HepG2 (cell line): ENCODE results near the gene SMIM36. TPM values are rescaled to one million over a fixed set of nuclear protein-coding genes. Genes with fewer than 3 reads are reported as not detected.

Experiments used
- ETV6 ChIP-seq: sonication (generic); formaldehyde crosslinking; conservative IDR thresholded peaks from 2 replicates; pipeline ENCODE4 v1.4.0; 2020; ENCODE audit warnings: missing genetic modification reagents
- EZH2 ChIP-seq: conservative IDR thresholded peaks from 2 replicates; pipeline ENCODE4 v1.6.1; 2012; ENCODE audit warnings: mild to moderate bottlenecking, low read depth, low read length, moderate library complexity
- FOXA3 ChIP-seq: IDR thresholded peaks from 2 replicates; pipeline ENCODE4 v1.6.1; 2016; ENCODE audit warnings: missing genetic modification reagents, missing compliant biosample characterization
- GPN1 ChIP-seq: sonication (generic); formaldehyde crosslinking; IDR thresholded peaks from 2 replicates; pipeline ENCODE4 v1.5.1; 2020; ENCODE audit warnings: missing genetic modification reagents, borderline replicate concordance
- MTA1 ChIP-seq: sonication (generic); formaldehyde crosslinking; IDR thresholded peaks from 2 replicates; pipeline ENCODE4 v1.4.0; 2020; ENCODE audit warnings: missing genetic modification reagents, mild to moderate bottlenecking, borderline replicate concordance
- NFATC3 ChIP-seq: sonication (generic); formaldehyde crosslinking; IDR thresholded peaks from 2 replicates; pipeline ENCODE4 v1.5.1; 2020; ENCODE audit warnings: mild to moderate bottlenecking, missing genetic modification reagents
- SKIL ChIP-seq: sonication (generic); formaldehyde crosslinking; IDR thresholded peaks from 2 replicates; pipeline ENCODE4 v1.8.0; 2022; ENCODE audit warnings: missing genetic modification reagents, mild to moderate bottlenecking, moderate library complexity, borderline replicate concordance
- SPEN ChIP-seq: sonication (generic); formaldehyde crosslinking; IDR thresholded peaks from 2 replicates; pipeline ENCODE4 v1.5.1; 2020; ENCODE audit warnings: low read depth, mild to moderate bottlenecking, missing genetic modification reagents
- TGIF2 ChIP-seq: IDR thresholded peaks from 2 replicates; pipeline ENCODE4 v1.6.1; 2016; ENCODE audit warnings: control low read depth, missing compliant biosample characterization
- ZFP37 ChIP-seq: sonication (generic); formaldehyde crosslinking; IDR thresholded peaks from 2 replicates; pipeline ENCODE4 v1.4.0; 2020; ENCODE audit warnings: missing genetic modification reagents, borderline replicate concordance
- ZFX ChIP-seq: sonication (generic); formaldehyde crosslinking; IDR thresholded peaks from 2 replicates; pipeline ENCODE4 v1.4.0; 2020; ENCODE audit warnings: mild to moderate bottlenecking, low read depth, missing genetic modification reagents, moderate library complexity
- ZNF160 ChIP-seq: sonication (generic); formaldehyde crosslinking; IDR thresholded peaks from 2 replicates; pipeline ENCODE4 v1.8.0; 2022; ENCODE audit warnings: mild to moderate bottlenecking, inconsistent platforms, missing genetic modification reagents
- ZNF558 ChIP-seq: sonication (generic); formaldehyde crosslinking; IDR thresholded peaks from 2 replicates; pipeline ENCODE4 v1.9.0; 2022; ENCODE audit warnings: mild to moderate bottlenecking, missing genetic modification reagents, borderline replicate concordance
- ZNF614 ChIP-seq: IDR thresholded peaks from 2 replicates; pipeline ENCODE4 v1.6.1; 2018; ENCODE audit warnings: missing biosample characterization, missing genetic modification reagents, inconsistent platforms, borderline replicate concordance
- ZNF768 ChIP-seq: sonication (generic); formaldehyde crosslinking; IDR thresholded peaks from 2 replicates; pipeline ENCODE4 v1.4.0; 2020; ENCODE audit warnings: missing genetic modification reagents
- polyA plus RNA-seq, 8 experiments: library from polyadenylated mRNA; depleted of rRNA in 3 of 8; stranded (reverse) in 7 of 8; unstranded in 1 of 8; fragments of >200 nt; fragmentation: Illumina TruSeq in 4 of 8; extraction: Trizol in 4 of 8; gene quantifications; 2 replicates each; pipeline versions ENCODE4 v1.2.1 to v1.2.3, GENCODE V29; 2011 to 2016; ENCODE audit warnings: low read depth in 4 of 8, missing spikeins in 1 of 8, mixed read lengths in 1 of 8; ENCODE audit not compliant: insufficient read depth in 1 of 8
- total RNA-seq, 5 experiments: library from RNA; depleted of rRNA; stranded (reverse); fragments of >200 nt; fragmentation: Illumina TruSeq; extraction: Trizol; gene quantifications; 2 replicates each; pipeline ENCODE4 v1.2.3, GENCODE V29; 2016; ENCODE audit warnings: low read depth in 1 of 5
- TF ChIP-seq, protein P1 (sequence below): sonication (generic); formaldehyde crosslinking; IDR thresholded peaks from 2 replicates; pipeline ENCODE4 v1.5.0; 2020; ENCODE audit warnings: mild to moderate bottlenecking, missing genetic modification reagents, borderline replicate concordance
- TF ChIP-seq, protein P2 (sequence below): sonication (generic); formaldehyde crosslinking; IDR thresholded peaks from 2 replicates; pipeline ENCODE4 v1.4.0; 2020; ENCODE audit warnings: mild to moderate bottlenecking, low read depth, missing genetic modification reagents
- TF ChIP-seq, protein P3 (sequence below): sonication (generic); formaldehyde crosslinking; IDR thresholded peaks from 2 replicates; pipeline ENCODE4 v1.4.0; 2020; ENCODE audit warnings: mild to moderate bottlenecking, missing genetic modification reagents

The SMIM36 gene
- total and polyA plus RNA-seq, 2 of the 13 experiments (the other 11 are each of a cell fraction or from before 2014, with no cell fraction given), result not detected

DNA sequence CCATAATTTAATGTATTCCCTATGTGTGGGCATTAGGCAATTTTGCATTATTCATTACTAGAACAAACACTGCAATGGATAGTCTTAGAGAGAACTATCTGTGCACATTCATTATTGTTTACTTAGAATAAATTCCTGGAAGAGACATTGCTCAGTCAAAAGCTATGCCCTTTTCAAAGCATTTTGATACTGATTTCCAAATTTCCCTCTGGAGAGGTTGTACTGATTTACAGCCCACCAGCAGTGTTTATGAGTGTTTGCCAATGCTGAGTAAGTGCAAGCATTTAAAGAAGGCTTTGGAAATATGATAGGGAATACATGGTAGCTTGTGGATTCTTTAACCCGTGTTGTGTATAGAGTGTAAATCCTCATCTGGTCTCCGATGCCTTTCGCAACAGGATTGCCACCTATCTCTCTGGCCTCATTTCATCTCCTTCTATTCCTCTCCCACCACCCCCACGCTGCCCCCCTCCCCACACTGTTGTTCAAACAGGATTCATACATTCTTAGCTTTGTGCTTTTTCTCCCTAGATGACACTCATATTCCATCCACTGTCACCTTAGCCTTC, 56.3 kb downstream of the SMIM36 start (continued):
- TF ChIP-seq, protein P1, sequence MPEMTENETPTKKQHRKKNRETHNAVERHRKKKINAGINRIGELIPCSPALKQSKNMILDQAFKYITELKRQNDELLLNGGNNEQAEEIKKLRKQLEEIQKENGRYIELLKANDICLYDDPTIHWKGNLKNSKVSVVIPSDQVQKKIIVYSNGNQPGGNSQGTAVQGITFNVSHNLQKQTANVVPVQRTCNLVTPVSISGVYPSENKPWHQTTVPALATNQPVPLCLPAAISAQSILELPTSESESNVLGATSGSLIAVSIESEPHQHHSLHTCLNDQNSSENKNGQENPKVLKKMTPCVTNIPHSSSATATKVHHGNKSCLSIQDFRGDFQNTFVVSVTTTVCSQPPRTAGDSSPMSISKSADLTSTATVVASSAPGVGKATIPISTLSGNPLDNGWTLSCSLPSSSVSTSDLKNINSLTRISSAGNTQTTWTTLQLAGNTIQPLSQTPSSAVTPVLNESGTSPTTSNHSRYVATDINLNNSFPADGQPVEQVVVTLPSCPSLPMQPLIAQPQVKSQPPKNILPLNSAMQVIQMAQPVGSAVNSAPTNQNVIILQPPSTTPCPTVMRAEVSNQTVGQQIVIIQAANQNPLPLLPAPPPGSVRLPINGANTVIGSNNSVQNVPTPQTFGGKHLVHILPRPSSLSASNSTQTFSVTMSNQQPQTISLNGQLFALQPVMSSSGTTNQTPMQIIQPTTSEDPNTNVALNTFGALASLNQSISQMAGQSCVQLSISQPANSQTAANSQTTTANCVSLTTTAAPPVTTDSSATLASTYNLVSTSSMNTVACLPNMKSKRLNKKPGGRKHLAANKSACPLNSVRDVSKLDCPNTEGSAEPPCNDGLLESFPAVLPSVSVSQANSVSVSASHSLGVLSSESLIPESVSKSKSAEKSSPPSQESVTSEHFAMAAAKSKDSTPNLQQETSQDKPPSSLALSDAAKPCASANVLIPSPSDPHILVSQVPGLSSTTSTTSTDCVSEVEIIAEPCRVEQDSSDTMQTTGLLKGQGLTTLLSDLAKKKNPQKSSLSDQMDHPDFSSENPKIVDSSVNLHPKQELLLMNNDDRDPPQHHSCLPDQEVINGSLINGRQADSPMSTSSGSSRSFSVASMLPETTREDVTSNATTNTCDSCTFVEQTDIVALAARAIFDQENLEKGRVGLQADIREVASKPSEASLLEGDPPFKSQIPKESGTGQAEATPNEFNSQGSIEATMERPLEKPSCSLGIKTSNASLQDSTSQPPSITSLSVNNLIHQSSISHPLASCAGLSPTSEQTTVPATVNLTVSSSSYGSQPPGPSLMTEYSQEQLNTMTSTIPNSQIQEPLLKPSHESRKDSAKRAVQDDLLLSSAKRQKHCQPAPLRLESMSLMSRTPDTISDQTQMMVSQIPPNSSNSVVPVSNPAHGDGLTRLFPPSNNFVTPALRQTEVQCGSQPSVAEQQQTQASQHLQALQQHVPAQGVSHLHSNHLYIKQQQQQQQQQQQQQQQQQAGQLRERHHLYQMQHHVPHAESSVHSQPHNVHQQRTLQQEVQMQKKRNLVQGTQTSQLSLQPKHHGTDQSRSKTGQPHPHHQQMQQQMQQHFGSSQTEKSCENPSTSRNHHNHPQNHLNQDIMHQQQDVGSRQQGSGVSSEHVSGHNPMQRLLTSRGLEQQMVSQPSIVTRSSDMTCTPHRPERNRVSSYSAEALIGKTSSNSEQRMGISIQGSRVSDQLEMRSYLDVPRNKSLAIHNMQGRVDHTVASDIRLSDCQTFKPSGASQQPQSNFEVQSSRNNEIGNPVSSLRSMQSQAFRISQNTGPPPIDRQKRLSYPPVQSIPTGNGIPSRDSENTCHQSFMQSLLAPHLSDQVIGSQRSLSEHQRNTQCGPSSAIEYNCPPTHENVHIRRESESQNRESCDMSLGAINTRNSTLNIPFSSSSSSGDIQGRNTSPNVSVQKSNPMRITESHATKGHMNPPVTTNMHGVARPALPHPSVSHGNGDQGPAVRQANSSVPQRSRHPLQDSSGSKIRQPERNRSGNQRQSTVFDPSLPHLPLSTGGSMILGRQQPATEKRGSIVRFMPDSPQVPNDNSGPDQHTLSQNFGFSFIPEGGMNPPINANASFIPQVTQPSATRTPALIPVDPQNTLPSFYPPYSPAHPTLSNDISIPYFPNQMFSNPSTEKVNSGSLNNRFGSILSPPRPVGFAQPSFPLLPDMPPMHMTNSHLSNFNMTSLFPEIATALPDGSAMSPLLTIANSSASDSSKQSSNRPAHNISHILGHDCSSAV (CRISPR knock-in tag), result no peak
- no peak for TF ChIP-seq EZH2
- TF ChIP-seq SPEN (CRISPR knock-in tag), result no peak
- TF ChIP-seq MTA1 (CRISPR knock-in tag), result no peak
- TF ChIP-seq NFATC3, result no peak
- TF ChIP-seq, protein P2, sequence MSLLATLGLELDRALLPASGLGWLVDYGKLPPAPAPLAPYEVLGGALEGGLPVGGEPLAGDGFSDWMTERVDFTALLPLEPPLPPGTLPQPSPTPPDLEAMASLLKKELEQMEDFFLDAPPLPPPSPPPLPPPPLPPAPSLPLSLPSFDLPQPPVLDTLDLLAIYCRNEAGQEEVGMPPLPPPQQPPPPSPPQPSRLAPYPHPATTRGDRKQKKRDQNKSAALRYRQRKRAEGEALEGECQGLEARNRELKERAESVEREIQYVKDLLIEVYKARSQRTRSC, result no peak
- no peak for TF ChIP-seq GPN1 (CRISPR knock-in tag)
- no peak for TF ChIP-seq ZFX (CRISPR knock-in tag)
- TF ChIP-seq FOXA3 (CRISPR knock-in tag), result peak; percentile 83
- TF ChIP-seq SKIL, result no peak
- TF ChIP-seq ZNF558 (CRISPR knock-in tag), result no peak
- TF ChIP-seq TGIF2, result no peak
- 0 out of 2 replicates have a peak, but pooled peaks have one; percentile 27 for TF ChIP-seq ZNF614 (CRISPR knock-in tag)
- TF ChIP-seq ZNF160 (CRISPR knock-in tag), result no peak
- no peak for TF ChIP-seq ZFP37 (CRISPR knock-in tag)
- TF ChIP-seq, protein P3, sequence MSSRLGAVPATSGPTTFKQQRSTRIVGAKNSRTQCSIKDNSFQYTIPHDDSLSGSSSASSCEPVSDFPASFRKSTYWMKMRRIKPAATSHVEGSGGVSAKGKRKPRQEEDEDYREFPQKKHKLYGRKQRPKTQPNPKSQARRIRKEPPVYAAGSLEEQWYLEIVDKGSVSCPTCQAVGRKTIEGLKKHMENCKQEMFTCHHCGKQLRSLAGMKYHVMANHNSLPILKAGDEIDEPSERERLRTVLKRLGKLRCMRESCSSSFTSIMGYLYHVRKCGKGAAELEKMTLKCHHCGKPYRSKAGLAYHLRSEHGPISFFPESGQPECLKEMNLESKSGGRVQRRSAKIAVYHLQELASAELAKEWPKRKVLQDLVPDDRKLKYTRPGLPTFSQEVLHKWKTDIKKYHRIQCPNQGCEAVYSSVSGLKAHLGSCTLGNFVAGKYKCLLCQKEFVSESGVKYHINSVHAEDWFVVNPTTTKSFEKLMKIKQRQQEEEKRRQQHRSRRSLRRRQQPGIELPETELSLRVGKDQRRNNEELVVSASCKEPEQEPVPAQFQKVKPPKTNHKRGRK, result no peak
- no peak for TF ChIP-seq ETV6 (CRISPR knock-in tag)
- no peak for TF ChIP-seq ZNF768 (CRISPR knock-in tag)
